ENCODE results near the gene CTAG1B.

GRCh38 chrX:154658957-154659356 is 39.9 kb upstream of the CTAG1B start:
- TF ChIP-seq POLR2A (IDR thresholded peaks at IDR 0.05; ENCODE audit: borderline replicate concordance, extremely low read depth, insufficient read depth, insufficient read length), result no peak
- TF ChIP-seq YY1 (IDR thresholded peaks at IDR 0.05; ENCODE audit: extremely low read depth, insufficient replicate concordance, low read depth, low read length), result no peak
- TF ChIP-seq, protein P1, sequence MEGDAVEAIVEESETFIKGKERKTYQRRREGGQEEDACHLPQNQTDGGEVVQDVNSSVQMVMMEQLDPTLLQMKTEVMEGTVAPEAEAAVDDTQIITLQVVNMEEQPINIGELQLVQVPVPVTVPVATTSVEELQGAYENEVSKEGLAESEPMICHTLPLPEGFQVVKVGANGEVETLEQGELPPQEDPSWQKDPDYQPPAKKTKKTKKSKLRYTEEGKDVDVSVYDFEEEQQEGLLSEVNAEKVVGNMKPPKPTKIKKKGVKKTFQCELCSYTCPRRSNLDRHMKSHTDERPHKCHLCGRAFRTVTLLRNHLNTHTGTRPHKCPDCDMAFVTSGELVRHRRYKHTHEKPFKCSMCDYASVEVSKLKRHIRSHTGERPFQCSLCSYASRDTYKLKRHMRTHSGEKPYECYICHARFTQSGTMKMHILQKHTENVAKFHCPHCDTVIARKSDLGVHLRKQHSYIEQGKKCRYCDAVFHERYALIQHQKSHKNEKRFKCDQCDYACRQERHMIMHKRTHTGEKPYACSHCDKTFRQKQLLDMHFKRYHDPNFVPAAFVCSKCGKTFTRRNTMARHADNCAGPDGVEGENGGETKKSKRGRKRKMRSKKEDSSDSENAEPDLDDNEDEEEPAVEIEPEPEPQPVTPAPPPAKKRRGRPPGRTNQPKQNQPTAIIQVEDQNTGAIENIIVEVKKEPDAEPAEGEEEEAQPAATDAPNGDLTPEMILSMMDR (IDR thresholded peaks at IDR 0.05 in 2 of 3, conservative IDR thresholded peaks at IDR 0.05 in 1 of 3; ENCODE audit: borderline replicate concordance in 1 of 3, insufficient read depth in 1 of 3, low read depth in 2 of 3, low read length in 2 of 3), result no peak
- TF ChIP-seq SIN3A (IDR thresholded peaks at IDR 0.05; ENCODE audit: low read depth), result no peak
- TF ChIP-seq EZH2phosphoT487 (IDR thresholded peaks at IDR 0.05; ENCODE audit: borderline replicate concordance), result no peak
- no peak for TF ChIP-seq MAX (IDR thresholded peaks at IDR 0.05)
- TF ChIP-seq, protein P2, sequence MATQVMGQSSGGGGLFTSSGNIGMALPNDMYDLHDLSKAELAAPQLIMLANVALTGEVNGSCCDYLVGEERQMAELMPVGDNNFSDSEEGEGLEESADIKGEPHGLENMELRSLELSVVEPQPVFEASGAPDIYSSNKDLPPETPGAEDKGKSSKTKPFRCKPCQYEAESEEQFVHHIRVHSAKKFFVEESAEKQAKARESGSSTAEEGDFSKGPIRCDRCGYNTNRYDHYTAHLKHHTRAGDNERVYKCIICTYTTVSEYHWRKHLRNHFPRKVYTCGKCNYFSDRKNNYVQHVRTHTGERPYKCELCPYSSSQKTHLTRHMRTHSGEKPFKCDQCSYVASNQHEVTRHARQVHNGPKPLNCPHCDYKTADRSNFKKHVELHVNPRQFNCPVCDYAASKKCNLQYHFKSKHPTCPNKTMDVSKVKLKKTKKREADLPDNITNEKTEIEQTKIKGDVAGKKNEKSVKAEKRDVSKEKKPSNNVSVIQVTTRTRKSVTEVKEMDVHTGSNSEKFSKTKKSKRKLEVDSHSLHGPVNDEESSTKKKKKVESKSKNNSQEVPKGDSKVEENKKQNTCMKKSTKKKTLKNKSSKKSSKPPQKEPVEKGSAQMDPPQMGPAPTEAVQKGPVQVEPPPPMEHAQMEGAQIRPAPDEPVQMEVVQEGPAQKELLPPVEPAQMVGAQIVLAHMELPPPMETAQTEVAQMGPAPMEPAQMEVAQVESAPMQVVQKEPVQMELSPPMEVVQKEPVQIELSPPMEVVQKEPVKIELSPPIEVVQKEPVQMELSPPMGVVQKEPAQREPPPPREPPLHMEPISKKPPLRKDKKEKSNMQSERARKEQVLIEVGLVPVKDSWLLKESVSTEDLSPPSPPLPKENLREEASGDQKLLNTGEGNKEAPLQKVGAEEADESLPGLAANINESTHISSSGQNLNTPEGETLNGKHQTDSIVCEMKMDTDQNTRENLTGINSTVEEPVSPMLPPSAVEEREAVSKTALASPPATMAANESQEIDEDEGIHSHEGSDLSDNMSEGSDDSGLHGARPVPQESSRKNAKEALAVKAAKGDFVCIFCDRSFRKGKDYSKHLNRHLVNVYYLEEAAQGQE (IDR thresholded peaks at IDR 0.05; ENCODE audit: low read depth), result no peak
- TF ChIP-seq POLR2AphosphoS5 (IDR thresholded peaks at IDR 0.05; ENCODE audit: low read depth, low read length), result no peak
